ENCODE data around the gene RNF39.
"Not testable (repeated sequence)": the region's sequence is repeated elsewhere in the genome, so short reads cannot be mapped to it uniquely, and the experiment has no call there.

The RNF39 gene

GRCh38 chr6:30060606-30061091, 14.9 kb downstream of the RNF39 start:
- peak in 1 of 2 donors; percentile 54 for DNase-seq

GRCh38 chr6:30055513-30055912, 20.1 kb downstream of the RNF39 start:
- no peak for DNase-seq

DNA sequence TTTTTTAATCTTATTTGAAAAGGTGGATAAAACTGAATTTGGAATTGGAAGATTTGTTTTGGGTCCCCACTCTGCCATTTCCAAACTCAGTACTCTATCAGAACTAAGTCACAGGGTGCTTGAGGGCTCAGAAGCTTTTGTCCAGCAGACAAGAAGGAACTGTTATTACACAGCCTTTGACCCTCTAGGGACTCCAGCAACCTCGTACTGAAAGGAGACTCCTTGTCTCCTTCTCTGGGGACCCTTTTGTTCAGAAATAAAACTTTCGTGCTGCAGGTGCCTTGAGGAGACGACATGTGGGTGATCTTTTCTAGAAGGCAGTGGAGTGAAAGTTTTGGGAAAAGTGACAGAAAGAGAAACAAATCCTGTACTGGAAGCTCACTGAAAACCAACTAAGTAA, 21.9 kb downstream of the RNF39 start:
- DNase-seq = no peak

DNA sequence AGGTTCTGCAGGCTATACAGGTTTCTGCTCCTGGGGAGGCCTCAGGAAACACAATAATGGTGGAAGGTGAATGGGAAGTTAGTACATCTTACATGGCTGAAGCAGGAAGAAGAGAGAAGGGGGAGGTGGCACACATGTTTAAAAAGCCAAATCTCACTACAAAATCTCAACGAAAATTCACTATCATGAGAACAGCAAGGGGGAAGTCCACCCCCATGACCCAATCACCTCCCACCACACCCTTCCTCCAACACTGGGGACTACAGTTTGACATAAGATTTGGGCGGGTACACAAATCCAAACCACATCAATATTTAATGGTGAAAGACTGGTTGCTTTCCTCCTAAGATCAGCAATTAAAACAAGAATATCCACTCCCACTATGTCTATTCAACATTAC, 28.3 kb downstream of the RNF39 start:
- no peak for DNase-seq

DNA sequence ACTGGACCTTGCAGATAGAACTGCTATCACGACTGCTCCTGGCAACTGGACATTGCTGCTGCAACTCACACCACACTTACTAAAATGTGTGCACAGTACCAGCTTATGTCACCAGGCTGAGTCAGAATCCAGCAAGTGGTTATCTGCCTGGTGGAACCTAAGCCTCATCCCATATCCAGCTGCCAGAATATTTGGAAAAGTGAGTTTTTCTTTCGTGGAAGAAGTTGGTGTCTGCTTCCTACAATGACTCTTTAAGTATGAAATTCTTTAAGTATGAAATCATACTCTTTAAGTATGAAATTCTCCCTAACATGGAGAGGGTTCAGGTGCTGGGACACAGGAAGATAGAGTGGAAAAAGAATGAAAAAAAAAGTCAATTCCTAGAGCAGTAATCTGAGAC, 30.9 kb downstream of the RNF39 start:
- DNase-seq = no peak

GRCh38 chr6:30043744-30044143, 31.8 kb downstream of the RNF39 start:
- DNase-seq = no peak

- no peak for DNase-seq
Observed at GRCh38 chr6:30042914-30043313, 32.7 kb downstream of the RNF39 start.

GRCh38 chr6:30042476-30042875, 33.1 kb downstream of the RNF39 start:
- DNase-seq = no peak

- DNase-seq = no peak
Observed at GRCh38 chr6:30041821-30042220, 33.7 kb downstream of the RNF39 start.

DNA sequence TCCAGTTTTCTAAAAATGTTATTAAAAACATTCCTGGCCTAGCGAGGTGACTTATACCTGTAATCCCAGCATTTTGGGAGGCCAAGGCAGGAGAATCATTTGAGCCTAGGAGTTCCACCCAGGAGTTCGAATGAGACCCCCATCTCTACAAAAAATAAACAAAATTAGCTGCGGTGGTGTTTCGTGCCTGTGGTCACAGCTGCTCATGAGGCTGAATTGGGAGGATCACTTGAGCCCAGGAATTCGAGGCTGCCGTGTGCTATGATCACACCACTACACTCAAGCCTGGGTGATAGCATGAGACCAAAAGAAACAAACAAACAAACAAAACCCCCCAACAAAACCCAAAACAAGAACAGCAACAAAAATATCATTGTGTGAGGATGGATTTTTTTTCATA, 34.3 kb downstream of the RNF39 start:
- DNase-seq = no peak

DNA sequence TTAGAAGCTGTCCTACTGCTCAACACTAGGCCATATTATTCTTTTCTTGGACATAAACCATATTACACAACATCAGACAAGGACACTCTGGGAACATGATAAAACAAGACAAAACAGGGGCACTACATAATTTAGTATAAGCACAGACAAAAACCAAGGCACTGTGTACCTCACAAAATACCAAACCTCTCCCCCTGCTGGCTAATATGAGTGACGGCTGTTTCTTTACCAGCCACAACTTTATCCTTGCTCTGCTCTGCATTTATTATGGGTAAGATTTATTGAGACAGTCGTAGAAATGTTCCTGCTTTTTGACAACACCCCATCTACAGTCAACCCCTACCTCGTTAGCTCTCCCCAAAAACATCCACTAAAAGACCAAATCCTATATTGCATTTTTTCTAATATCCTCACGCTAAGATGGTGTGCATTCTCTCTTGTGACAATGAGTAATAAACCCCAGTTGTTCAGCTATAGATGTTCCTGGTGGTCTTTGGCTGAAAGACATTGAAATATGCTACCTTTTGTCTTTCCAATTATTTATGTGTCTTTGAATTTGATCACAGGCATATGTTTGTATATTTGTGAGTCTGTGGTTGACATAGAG, 38.3 kb downstream of the RNF39 start:
- peak in 1 of 2 donors; percentile 16 for DNase-seq

DNA sequence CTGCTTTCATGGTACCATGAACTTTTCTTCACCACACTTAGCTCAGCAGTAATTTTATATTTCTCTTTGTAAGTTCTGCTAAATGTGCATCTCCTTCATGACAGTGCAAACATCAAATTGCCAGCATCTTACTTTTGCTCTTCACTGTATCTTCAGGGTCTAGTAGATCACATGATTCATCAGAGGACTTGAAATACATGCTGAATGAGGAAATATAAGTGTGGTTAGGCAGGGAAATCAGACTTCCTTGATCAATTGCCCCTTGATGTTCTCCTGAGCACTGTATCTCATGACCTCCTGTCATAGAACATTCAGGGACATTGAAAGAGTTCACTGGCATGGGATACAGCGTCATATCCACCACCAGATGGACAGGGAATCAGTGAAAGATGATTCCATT, 39.8 kb downstream of the RNF39 start:
- no peak for DNase-seq

DNA sequence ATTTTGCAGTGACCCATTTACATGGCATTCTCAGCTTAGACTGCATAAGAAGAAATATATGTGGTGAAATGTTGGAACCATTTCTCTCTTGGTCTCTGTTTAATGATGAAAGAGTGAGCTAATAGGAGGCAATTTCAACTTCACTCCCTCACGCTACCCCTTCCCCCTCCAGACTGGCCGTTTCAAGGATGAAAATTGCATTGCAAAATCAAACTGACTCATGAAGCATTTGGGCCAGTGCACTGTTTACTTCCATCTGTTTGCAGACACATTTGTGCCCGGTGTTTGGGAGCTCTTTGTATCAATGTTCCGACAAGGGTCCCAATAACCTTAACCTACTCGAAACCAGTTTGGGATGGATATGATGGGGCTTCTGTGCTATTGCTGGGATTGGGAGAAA, 42.1 kb downstream of the RNF39 start:
- DNase-seq = peak in 1 of 2 donors; percentile 31

- DNase-seq = no peak
Observed at GRCh38 chr6:30031381-30031780, 44.2 kb downstream of the RNF39 start.

GRCh38 chr6:30029588-30029987, 46.0 kb downstream of the RNF39 start:
- no peak for DNase-seq

DNA sequence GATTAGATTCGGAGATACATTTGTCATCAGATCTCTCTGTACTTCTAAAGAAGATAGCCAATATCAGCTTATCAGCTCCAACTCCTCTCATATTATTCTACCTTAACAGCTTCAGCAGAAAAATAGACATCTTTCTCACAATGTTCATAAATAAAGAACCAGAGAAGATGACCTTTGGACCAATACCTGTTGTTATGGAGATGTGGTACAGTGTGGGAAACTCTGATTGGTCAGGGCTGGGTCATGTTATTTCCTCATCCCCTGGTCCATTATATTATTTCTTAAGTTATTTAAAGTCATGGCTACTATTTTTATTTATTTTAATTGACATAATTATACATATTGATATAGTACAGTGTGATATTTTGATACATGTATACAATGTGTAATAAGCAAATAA, 50.4 kb downstream of the RNF39 start:
- no peak for DNase-seq

- not testable (repeated sequence) for DNase-seq
Observed at GRCh38 chr6:30022712-30023111, 52.9 kb downstream of the RNF39 start.

DNA sequence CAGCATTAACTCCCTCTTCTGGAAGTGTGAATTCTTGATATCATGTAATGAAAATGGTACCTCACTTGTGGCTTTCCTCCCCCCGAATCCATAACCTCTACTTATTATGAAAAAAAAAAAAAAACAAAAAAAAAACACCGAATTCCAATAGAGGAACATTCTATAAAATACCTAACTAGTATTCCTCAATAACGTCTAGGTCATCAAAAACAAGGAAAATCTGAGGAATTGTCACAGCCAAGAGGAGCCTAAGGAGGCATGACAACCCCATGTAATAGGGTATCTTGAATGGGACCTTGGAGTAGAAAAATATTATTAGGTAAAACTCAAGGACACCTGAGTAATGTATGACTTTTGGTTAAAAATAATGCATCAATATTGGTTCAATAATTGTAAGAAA, 53.4 kb downstream of the RNF39 start:
- no peak for DNase-seq

DNA sequence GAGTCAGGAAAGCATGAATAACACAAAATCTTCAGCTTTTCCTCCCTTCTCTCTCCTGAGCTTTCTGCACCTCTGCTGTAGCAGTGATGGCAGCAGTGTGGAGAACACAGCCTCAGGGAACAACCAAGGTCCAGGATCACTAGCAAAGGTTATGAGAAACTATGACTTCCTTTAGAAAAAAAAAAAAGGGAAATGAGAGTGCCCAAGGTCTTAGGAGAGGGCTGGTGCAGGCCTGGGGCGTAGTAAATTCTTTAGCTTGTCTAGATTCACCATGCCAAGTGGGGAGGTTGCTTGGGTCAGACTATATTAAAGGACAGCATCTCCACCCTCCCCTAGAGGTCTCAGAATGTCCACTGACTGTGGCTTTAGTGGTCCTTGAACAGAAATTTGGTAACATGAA, 54.9 kb downstream of the RNF39 start:
- no peak for DNase-seq

Measured in CD4-positive, alpha-beta T cell treated with Interleukin-4 for 1 hour (primary cell).